Peyer's patch (tissue), 4 donors: Measurements from ENCODE around the gene DLX3. TPM values are rescaled to one million over a fixed set of nuclear protein-coding genes. Genes with fewer than 3 reads are reported as not detected.

Experiments
- DNase-seq, 3 donors: peaks; one replicate each; pipeline ENCODE4 v3.0.0-alpha.2; 2017 to 2019
- H3K27ac ChIP-seq, 4 donors: fragments of 200-600 bp; sonication (generic); one replicate each; pipeline ENCODE4 v1.5.1; 2016 to 2019
- H3K27me3 ChIP-seq, 2 donors: fragments of 200-600 bp; sonication (generic); one replicate each; pipeline ENCODE4 v1.5.1; 2019
- H3K36me3 ChIP-seq, 3 donors: fragments of 200-600 bp; sonication (generic); one replicate each; pipeline ENCODE4 v1.5.1; 2016 to 2019
- H3K4me1 ChIP-seq, 4 donors: fragments of 200-600 bp; sonication (generic); one replicate each; pipeline ENCODE4 v1.5.1; 2016 to 2019
- H3K4me3 ChIP-seq, 4 donors: fragments of 200-600 bp; sonication (generic); 1 replicate in 3 of 4; 2 replicates in 1 of 4; pipeline ENCODE4 v1.5.1; 2016 to 2019; ENCODE audit warnings: mild to moderate bottlenecking in 1 of 4
- H3K9me3 ChIP-seq, 4 donors: fragments of 200-600 bp; sonication (generic); one replicate each; pipeline ENCODE4 v1.5.1; 2016 to 2019; ENCODE audit warnings: mild to moderate bottlenecking in 1 of 4
- CTCF ChIP-seq, 6 experiments: fragments of 450-650 bp in 4 of 6; fragments of 200-600 bp in 2 of 6; sonication (generic) in 1 of 6; IDR thresholded peaks; one replicate each; pipeline ENCODE4 v1.5.1; 2017 to 2019; ENCODE audit warnings: antibody characterized with exemption in 6 of 6, mild to moderate bottlenecking in 3 of 6, moderate library complexity in 1 of 6
- POLR2A ChIP-seq, 2 donors: fragments of 450-650 bp; IDR thresholded peaks; one replicate each; pipeline ENCODE4 v1.5.1; 2017; ENCODE audit warnings: antibody characterized with exemption in 2 of 2, mild to moderate bottlenecking in 2 of 2, moderate library complexity in 2 of 2
- total RNA-seq, 4 donors: library from RNA; depleted of rRNA; stranded (reverse); fragments of >200 nt; gene quantifications; one replicate each; pipeline ENCODE4 v1.1.0, GENCODE V29; 2016

The DLX3 gene
- total RNA-seq, 4 donors from 2014 or later = not detected

DNA sequence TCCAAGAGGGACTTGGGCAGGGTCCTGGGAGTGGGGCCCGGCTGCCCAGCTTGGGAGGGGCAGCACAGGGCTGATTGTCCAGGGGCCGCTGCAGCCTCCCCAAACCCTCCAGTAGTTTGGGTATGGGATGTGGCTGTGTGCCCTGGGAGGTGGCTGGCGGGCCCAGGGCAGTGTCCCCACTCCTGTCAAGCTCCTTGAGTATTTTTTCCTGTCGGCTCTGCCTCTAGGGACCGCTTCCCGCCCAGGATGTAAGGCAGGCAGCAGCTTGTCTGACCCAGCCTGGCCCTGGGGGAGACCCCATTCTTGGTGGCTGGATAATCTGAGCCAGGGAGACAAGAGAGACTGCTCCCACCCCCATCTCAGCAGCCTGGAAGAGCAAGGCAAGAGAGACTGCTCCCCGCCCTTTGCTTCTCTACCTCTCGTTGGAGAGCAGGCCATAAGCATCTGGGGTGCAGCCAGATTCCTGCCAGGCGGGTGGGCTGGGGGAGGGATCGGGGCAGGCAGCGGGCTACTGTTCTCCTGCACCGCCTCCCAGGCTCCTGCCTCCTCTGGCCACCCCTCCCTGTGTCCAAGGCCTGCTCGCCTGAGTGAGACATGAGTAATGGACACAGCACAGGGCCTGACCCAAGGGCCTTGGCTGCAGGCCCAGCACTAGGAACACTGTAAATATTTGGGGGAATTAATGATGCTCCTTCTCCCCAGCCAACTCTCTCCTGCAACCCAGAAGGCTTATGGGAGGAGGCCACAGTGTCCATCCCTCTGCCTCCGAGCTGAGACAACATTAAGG lies 42.5 kb upstream of the DLX3 start:
- H3K27ac ChIP-seq = peak overlapping the region in 1 of 4 donors; percentile 47
- no peak for TF ChIP-seq CTCF (IDR thresholded peaks at IDR 0.05)
- no peaks in the 10 kb centered on the region for H3K9me3 ChIP-seq
- no peaks in the 10 kb centered on the region for H3K36me3 ChIP-seq
- H3K27me3 ChIP-seq = no peaks in the 10 kb centered on the region
- DNase-seq = no peak
- no peak overlapping the region for H3K4me3 ChIP-seq
- H3K4me1 ChIP-seq = peaks cover 0 to 29% (median 1%) of the 10 kb centered on the region in 4 donors

GRCh38 chr17:50036455-50037261 lies 41.6 kb upstream of the DLX3 start:
- peak overlapping the region in 1 of 4 donors; percentile 47 for H3K27ac ChIP-seq
- peaks cover 0 to 29% (median 1%) of the 10 kb centered on the region in 4 donors for H3K4me1 ChIP-seq
- no peaks in the 10 kb centered on the region for H3K27me3 ChIP-seq
- H3K36me3 ChIP-seq = no peaks in the 10 kb centered on the region
- peak in 1 of 3 donors; percentile 31 for DNase-seq
- H3K4me3 ChIP-seq = no peak overlapping the region
- TF ChIP-seq POLR2A (IDR thresholded peaks at IDR 0.05) (no peak), CTCF (IDR thresholded peaks at IDR 0.05) (no peak)
- H3K9me3 ChIP-seq = no peaks in the 10 kb centered on the region

- H3K4me1 ChIP-seq = peaks cover 0 to 29% (median 1%) of the 10 kb centered on the region in 4 donors
- no peak overlapping the region for H3K27ac ChIP-seq
- TF ChIP-seq POLR2A (IDR thresholded peaks at IDR 0.05) (no peak), CTCF (IDR thresholded peaks at IDR 0.05) (no peak)
These were observed 40.9 kb upstream of the DLX3 start for GRCh38 chr17:50035945-50036344.

GRCh38 chr17:50035421-50035879 lies 40.4 kb upstream of the DLX3 start:
- TF ChIP-seq POLR2A (IDR thresholded peaks at IDR 0.05) (no peak), CTCF (IDR thresholded peaks at IDR 0.05) (no peak)
- Histone ChIP-seq H3K27ac (no peak overlapping the region), H3K4me3 (no peak overlapping the region), H3K4me1 (peaks cover 0 to 29% (median 1%) of the 10 kb centered on the region in 4 donors), H3K36me3 (no peaks in the 10 kb centered on the region), H3K27me3 (no peaks in the 10 kb centered on the region), H3K9me3 (no peaks in the 10 kb centered on the region)
- DNase-seq = peak in 1 of 3 donors; percentile 35

More at GRCh38 chr17:50035945-50036344, 40.9 kb upstream of the DLX3 start:
- Histone ChIP-seq H3K36me3 (no peaks in the 10 kb centered on the region), H3K27me3 (no peaks in the 10 kb centered on the region), H3K9me3 (no peaks in the 10 kb centered on the region), H3K4me3 (no peak overlapping the region)
- peak in 1 of 3 donors; percentile 40 for DNase-seq

DNA sequence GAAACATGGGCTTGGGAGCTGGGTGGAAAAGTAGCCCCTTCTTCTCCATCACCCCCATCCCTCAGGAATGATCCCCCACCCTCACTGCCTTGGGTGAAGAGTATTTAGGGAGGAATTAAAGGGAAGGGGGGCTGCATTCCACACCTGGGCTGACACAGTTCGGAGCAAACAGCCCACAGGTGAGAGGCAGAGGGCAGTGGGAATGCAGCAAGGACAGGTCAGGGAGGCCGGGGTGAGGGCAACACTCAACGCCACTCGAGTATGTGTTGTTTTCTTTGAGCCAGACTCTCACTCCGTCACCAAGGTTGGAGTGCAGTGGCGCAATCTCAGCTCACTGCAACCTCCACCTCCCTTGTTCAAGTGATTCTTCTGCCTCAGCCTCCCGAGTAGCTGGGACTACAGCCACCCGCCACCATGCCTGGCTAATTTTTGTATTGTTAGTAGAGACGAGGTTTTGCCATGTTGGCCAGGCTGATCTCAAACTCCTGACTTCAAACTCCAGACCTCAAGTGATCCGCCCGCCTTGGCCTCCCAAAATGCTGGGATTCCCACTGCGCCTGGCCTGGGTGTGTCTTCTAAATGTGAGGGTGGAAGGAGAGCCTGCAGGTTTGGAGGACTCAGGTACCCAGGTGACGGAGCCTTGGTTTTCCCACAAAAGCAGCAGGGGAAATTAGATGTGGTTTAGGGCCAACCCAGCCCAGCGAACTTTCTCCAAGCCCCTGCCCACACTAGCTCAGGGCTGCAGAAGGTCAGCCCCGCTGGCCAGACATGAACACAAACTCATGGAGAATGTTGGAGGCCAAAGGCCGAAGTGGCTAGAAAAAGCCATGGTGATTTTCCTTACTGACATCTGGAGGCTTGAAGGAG lies 39.7 kb upstream of the DLX3 start:
- Histone ChIP-seq H3K4me3 (no peak overlapping the region), H3K4me1 (peaks cover 0 to 29% (median 1%) of the 10 kb centered on the region in 4 donors), H3K27ac (no peak overlapping the region), H3K9me3 (no peaks in the 10 kb centered on the region), H3K27me3 (no peaks in the 10 kb centered on the region), H3K36me3 (no peaks in the 10 kb centered on the region)
- DNase-seq = peak in 1 of 3 donors; percentile 22
- TF ChIP-seq POLR2A (IDR thresholded peaks at IDR 0.05) (no peak), CTCF (IDR thresholded peaks at IDR 0.05) (no peak)
